HG03378 (cell line): ENCODE results near the gene CATSPER2.
"Not testable (repeated sequence)": the region's sequence is repeated elsewhere in the genome, so short reads cannot be mapped to it uniquely, and the experiment has no call there.

Experiments used
- ATAC-seq: cut with Tn5 transposase; IDR thresholded peaks from one replicate; pipeline ENCODE4 v1.9.1; 2021; ENCODE audit warnings: mild to moderate bottlenecking, moderate library complexity; ENCODE audit not compliant: unreplicated experiment

Gene CATSPER2

DNA sequence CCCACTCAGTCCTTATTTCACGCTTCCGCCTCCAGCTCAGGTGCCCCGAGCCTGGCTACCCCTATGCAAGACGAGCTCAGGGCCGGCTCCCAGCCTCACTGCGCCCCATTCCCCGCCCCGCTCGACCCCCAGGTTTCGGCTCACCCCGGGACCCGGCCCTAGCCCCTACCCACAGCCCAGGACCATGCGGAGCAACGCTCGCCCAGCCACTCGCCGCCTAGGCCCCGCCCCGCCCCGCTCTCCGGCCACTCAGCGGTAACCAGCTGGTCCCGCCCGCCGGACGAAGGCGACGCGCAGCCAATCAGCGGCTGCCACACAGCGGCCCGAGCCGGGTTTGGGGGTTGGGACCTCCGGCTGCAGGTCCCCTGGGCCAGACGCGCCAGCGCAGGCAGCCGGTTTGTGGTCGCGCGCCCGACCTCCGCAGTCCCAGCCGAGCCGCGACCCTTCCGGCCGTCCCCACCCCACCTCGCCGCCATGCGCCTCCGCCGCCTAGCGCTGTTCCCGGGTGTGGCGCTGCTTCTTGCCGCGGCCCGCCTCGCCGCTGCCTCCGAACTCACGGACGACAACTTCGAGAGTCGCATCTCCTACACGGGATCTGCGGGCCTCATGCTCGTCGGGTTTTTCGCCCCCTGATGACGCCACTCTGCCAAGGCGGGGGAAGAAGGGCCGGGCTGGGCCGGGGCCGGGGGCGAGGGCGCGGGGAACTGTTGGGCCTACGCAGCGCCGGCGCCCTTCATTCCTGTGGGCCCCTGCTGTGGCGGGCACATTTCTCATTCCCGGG, at the start of gene CATSPER2:
Gene CATSPER2, minus strand, starts transcription at position 196 of the 781 bp plus-strand sequence. CDS start 783 bp downstream, outside the sequence.
- ATAC-seq = no peak

DNA sequence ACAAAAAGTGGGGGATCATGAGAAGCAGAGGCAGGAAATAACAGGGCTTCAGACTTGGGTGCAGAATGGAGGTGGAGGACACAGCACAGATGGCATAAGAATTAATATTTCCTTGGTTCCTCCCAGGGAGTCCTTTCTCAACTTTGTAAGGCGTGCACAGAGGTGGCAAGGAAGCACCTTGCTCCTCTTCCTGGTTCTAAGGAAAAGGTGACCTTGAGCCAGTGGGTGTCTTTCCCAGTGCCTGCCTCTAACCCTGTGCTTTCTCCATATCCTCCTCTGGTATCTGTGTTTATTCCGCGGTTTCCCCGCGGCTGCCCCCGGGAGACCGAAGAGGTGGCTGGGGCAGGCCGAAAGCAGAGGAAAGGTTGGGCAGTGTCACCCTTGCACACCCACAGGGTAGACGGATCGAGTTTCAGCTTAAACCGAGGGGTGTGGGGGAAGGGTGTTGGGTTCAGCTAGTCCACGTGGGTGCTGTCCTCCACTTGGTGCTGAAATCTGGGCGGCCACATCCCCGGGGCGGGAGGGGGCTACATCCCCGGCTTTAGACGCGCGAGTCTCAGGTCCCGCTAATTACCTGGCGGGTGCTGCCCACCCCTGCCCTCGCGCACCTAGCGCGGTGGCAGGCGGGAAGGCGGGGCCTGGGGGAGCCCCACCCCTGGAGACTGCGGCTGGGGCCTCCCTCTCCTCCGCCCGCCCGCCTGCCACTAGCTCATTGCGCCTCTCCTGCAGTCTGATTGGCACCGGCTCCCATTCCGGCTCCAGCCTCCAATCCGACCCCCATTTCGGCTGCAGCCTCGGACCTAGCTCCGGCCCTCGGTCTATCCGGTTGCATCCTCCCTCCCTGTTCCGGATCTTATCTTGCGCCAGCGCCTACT, 44.7 kb upstream of the CATSPER2 start, which contains the start of gene CKMT1A:
Gene CKMT1A, plus strand, starts transcription at position 712 of the 875 bp plus-strand sequence. CDS start 192 bp downstream, outside the sequence.
- ATAC-seq = not testable (repeated sequence)

DNA sequence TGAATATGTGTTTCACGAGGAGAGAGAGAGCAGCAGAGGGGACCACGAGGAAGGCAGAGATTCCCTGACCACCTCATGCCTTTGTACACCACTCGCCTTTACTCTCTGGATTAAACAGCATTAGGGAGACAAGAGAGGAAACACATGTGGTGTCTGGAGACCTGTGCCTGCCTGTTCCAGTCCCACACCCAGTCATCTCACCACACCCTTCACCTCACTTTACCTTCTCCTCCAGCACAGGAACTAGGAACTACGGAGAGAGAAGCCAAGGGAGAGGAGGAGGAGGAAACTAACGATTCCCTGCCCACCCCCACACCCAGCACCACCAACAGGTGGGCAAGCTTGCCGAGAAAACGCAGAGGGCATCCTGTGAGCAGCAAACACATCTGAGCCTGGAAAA, 44.0 kb upstream of the CATSPER2 start:
- not testable (repeated sequence) for ATAC-seq

DNA sequence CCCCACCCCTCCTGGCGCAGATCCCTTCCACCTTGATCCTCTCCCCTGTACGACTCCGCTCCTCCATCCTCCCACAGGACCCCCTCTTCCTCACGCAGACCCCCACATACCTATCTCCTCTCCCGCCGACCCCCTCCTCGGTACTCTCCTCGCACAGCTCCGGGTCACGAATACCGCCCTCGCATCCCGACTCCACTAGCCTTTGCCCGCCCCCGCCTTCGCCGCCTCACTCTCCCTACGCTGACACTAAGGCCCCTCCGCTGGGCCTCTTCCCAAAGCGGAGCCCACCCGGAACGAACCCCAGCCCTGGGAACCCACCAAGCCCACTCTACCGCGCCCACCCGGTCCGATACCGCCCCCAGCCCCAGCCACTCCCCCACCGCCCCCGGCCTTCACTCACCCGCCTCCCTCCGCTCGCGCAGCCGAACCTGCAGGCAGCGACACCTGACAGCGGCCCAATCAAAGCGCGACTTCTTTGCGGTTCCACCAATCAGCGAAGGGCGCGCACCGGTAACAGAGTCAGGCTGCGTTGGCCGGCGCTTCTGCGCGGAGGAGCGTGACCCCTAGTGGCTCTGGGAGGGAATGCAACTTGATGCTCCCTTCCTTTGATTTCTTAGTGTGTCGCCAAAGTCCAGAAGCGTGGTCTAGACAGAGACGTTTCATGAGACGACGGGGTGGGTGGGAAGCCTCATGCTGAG, 41.1 kb upstream of the CATSPER2 start:
- ATAC-seq = peak; percentile 88

DNA sequence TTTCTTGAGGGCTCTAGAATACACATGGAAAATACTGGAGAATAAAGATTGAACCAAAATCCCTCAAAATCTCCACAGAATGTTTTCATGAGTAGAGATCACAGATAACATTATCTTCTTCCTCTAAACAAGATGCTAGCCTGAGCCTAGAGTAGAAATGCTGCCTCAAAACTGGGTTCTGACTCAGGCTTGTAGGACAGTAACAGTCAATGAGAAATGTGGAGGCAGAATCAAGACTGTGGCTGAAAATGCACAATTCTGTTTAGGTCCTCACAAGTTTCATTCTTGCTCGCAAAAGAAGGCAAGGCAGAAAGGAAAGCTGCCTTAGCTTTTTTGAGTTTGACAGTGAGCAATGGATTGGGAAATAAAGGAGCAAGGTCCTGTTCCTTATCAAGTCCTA, 25.5 kb upstream of the CATSPER2 start:
- ATAC-seq = not testable (repeated sequence)

DNA sequence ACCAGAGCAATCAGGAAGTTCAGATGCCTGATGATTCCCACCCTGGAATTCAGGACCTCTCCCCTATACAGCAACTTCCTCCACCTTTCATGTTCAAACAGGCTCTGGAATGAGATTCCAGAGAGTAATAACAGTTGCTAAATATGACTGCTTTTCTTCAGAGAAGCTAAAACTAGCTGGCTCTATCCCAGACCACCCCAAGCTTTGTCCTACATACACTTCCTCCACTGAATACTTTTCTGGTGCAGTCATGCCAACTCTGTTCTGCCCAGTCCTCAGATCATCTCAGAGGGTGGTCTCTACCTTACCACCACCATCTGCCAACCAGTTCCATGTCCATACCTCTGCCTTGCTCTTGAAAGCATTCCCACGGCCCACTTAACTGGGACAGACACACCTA, 17.5 kb upstream of the CATSPER2 start:
- not testable (repeated sequence) for ATAC-seq

DNA sequence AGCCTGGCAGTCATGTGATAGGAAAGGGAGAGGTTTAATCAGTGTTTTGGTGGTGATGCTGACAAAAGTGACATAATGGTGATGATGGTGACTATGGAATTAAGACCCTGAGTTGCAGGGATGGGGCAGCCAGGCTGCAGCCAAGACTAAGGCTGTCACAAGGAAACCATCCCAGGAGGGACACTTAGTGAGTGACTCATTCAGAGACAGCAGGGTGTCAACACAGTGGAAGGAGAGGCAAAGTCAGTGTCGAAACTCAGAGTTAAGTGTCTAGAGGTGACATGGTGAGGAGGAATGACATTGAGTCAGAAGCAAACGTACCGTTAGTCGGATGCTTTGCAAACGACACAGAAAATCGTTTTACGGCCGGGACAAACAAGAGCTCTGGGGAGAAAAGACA, 14.7 kb upstream of the CATSPER2 start:
- ATAC-seq = not testable (repeated sequence)

DNA sequence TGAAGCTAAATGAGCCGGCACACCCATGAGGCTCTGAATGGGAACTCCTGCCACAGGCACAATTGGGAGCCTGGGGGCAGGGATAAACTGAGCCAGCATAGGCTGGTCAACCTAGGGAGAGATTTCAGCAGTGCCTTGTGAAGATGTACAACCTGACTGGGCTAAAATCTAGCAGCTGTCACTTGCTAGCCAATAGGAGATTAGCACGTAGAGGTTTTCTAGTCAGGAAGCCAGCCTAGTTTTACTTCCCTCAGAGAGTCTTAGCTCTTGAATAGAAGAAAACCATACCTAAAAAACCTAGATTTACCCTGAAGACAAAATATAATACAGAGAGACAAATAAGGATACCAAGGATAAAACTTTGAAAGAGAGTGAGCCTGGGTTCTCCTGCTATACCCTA, 13.6 kb upstream of the CATSPER2 start:
- ATAC-seq = not testable (repeated sequence)

DNA sequence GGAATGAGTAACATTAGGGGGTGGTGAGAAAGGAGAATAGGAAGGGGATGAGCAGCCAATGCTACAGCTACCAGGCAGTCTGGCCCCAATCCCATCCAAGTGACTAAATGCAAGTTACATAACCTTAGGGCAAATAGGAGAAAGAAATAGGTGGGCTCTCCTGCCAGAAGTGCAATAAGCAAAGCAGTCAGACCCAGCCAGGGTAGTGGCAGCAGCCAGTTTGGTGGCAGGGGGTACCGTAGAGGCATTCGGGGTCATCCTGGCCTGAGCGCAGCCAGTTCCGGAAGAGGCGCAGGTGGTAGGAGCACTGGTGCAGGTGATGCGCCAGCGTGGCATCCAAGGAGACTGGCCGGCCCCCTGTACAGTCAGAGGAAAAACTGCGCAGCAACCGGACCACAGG, 11.1 kb upstream of the CATSPER2 start:
- ATAC-seq = not testable (repeated sequence)

DNA sequence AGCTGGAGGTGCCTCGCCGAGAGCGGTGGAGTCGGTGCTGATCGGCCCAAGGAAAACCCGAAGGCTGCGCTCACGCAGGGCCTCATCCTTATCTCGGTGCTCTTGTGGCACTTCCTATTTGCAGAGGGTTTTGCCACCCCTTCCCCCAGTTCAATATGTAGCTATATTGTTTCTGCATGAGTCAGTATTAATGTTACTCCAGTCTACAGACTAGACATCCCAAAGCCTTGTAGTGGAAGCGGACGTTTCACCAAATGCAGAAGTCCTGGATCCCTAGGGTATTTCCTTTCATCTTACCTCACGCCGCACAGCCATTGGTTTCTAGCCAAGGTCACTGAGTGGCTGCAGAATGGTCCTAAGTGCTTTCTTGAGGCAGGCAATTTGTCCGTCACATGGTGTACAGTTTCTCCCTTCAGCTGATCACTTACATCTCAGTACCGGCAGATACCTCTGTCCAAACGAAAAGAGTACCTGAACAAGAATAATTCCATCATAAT, 834 bp upstream of the CATSPER2 start:
- ATAC-seq = not testable (repeated sequence)

DNA sequence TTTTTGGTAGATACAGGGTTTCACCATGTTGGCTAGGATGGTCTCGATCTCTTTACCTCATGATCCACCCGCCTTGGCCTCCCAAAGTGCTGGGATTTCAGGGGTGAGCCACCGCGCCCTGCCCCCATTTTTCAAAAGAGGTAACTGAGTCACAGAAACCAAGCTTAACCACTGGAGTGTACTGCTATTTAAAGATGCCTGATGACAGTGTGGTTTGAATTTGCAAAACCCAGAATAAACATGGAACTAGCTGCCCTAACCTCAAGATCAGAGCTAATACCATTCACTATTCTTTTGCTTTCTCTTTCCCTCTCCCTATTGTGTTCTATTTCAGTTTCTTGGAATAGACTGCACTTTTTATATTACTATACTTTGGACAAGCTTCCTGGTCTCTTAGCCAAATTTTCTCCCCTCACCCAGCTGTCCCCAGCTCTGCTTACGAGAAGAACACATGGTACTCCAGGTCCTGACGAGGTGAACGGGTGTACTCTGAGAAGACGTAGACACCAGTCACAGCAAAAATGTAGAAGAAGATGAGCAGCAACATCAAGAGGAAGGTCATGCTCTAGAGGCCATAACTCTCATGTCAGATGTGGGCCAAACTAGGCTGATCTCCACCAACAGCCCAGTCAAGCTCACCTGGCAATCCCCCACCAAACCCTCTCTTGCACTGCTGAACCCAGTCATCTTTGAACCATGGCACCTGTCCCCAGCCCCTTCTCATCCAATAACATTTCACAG, 10.0 kb downstream of the CATSPER2 start:
- ATAC-seq = not testable (repeated sequence)

DNA sequence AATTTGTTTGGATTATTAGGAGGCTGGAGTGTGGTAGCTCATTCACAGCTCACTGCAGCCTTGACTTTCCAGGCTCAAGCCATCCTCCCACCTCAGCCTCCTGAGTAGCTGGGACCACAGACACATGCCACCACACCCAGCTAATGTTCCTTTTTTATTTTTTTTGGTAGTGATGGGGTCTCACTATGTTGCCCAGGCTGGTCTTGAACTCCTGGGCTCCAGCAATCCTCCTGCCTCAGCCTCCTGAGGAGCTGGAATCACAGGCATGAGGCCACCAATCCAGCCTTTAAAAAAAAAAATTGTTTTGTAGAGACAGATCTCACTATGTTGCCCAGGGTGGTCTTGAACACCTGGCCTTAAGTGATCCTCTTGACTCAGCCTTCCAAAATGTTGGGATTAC, 21.7 kb downstream of the CATSPER2 start:
- not testable (repeated sequence) for ATAC-seq

DNA sequence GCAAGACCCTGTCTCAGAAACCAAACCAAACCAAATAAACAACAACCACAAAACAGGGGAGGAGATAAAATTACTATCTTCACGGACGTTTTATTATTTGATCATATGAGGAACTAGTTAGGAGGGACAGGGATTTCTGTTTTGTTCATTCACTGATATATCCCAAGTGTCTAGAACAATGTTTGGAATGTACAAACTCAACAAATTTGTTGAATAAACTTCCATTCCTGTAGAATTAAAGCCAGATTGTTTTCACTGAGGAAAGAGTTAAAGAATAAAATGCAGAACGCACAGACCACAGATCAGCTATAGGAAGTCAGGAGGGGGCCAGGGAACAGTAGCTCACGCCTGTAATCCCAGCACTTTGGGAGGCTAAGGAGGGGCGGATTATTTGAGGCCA, 23.5 kb downstream of the CATSPER2 start:
- ATAC-seq = no peak

DNA sequence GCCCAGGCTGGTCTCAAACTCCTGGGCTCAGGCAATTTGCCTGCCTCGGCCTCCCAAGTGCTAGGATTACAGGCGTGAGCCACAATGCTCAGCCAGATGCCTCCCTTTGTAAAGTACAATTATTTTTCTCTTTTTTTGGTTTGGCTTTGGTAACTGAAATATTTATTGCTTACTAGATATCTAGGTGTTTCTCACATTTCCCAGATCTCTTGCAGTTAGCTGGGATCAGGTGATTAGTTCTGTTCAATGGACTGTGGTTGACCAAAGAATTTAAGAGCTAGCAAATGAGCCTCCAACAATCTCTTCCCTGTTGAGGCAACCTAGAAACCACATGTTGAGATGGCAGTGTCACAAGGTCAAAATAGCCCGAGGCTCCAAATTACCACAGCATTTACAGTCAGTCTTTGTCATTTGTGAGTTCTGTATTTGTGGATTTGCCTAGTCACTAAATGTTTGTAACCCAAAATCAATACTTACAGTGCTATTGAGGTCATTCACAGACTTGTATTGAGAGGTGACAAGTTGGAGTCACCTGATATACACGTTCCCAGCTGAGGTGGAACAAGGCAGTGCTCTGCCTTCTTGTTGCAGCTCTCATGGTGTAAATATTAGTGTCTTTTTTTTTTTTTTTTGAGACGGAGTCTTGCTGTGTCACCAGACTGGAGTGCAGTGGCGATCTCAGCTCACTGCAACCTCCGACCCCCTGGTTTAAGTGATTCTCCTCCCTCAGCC, 26.4 kb downstream of the CATSPER2 start:
- not testable (repeated sequence) for ATAC-seq

DNA sequence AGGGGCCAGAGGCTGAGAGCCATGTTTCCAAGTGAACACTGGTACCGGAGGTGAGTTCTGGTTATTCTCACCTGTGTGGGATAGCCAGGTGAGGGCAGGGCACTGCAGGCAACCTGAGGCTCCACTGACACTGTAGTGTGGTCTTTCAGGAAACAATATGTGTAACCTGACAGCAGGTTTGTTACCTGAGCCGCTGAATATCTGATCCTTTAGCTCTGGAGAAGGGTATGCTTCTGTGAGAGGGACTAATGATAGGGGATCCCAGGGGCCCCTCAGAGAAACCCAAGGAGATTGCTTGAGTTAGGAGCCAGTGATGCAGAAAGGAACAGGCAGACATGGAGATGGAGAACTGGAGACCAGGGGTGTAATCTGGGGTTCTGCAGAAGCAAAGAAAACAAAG, 29.9 kb downstream of the CATSPER2 start, which contains the start of gene STRC:
Gene STRC, minus strand, starts transcription at position 101 of the 400 bp plus-strand sequence. Its CDS starts 78 bp downstream, at position 23.
- not testable (repeated sequence) for ATAC-seq

DNA sequence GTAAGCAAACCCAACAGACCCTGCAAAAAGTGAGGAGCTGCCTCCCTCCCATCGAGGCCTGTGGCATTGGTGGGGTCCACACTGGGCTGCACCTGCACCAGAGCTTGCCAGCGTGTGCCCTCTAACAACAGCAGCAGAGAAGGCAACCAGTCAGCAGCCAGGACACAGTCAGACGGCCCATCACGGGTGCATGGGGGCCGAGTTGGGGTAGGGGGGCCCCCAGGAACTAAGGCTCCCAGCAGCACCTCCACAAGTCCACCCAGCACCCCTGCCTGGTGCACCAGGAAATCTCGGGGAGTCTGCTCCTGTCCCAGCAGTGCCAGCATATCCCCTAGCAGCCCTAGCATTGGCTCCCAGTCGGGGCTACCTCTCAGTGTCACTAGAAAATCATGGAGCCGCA, 30.9 kb downstream of the CATSPER2 start:
- ATAC-seq = not testable (repeated sequence)

DNA sequence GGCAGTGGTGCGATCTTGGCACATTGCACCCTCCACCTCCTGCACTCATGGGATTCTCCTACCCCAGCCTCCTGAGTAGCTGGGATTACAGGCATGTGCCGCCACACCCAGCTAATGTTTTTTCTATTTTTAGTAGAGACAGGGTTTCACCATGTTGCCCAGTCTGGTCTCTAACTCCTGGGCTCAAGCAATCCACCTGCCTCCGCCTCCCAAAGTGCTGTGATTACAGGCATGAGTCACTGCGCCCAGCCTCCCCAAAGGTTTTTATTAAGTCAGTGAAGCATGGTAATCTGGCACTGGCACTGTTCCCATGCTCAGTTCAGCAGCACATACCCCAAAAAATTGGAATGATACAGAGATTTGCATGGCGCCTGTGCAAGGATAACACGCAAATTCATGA, 46.4 kb downstream of the CATSPER2 start:
- not testable (repeated sequence) for ATAC-seq

DNA sequence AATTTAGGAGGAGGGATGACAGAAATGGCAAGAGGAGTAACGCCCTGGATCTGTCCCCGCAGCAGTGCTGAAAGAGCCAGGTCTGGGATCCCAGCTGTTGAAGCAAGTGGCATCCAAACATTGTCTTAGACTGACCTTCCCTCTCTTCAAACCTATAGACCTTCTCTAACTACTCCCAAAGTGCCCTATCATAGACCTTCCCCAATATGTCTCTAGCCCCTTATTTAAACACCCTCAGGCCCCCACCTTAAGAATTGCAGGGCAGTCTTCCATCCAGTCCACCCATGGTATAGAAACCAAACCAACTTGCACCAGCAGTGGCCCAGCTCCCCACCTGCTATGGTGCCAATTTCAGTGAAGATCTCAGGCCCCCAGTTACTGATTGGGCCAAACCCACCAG, 48.4 kb downstream of the CATSPER2 start:
- ATAC-seq = not testable (repeated sequence)

DNA sequence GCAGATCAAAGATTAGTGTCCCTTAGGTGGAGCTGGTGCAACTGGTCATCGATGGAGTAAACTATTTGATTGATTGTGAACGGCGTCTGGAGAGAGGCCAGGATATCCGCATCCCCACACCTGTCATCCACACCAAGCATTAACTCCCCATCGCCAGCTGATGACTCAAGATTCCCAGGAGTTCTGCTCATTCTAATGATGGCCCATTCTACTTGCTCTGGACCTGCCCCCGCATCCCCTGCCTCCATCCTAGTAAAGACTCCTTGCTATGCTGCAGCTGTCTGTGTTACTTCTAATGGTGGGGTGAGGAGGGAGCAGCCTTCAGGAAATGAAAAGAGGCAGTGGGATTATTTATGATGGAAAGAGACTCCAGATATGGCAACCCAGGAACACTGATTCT, 49.5 kb downstream of the CATSPER2 start:
- not testable (repeated sequence) for ATAC-seq
